DMS53 treated with DMSO at 0.1 percent for 48 hours (cell line): Measurements from ENCODE around the gene KCNK3.
"Not testable (repeated sequence)": the region's sequence is repeated elsewhere in the genome, so short reads cannot be mapped to it uniquely, and the experiment has no call there.

Experiments
- DNase-seq: peaks from one replicate; lab custom pipeline; 2025; ENCODE audit not compliant: unreplicated experiment; lab: John Stamatoyannopoulos, UW

Gene KCNK3

DNA sequence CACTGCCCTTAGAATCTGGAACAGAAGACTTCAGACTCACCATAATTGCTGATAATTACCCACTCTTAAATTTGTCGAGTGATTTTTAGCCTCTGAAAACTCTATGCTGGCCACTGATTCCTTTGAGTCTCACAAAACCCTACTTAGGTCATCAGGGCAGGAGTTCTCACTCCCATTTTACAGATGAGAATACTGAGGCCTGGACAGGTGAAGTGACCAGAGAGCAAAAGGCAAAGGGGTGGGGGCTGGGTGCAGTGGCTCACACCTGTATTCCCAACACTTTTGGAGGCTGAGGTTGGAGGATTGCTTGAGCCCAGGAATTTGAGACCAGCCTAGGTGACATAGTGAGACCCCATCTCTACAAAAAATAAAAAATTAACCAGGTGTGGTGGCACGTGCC, 36.8 kb downstream of the KCNK3 start:
- no peak for DNase-seq

DNA sequence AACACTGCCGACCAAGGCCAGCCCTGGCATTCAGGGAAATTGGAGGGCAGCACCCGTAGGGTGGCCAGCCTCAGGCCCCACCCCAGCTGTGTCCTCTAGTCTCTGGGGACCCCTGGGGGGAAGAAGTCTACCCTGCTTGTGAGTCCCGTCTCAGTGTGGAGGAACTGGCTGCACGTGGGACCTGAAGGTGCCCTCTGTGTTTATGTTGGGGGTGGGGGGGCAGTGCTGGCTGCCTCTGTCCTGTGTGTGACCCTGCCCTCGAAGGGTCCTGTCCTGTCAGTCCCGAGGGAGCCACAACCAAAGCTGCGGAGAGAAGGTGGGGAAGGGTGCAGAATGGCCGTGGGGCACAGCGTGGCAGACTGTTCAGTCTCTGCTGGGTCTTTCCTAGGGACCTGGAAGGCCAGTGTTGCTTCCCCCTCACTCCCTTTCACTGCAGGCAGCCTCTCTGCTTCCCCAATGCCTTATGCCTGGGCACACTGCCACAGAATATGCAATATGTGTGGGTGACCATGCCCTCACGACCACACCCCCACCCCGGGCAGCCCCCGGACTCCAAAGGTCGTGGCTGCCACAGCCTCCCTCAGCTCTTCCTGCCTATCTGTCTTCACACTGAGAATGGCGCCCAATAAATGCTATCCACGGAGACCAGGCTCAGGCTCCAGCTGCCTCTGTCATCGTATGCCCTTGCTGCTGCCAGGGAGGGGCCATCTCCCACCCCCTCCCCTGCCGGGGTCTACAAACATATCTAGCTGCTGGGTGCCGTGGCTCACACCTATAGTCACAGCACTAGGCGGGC, 38.2 kb downstream of the KCNK3 start:
- no peak for DNase-seq

DNA sequence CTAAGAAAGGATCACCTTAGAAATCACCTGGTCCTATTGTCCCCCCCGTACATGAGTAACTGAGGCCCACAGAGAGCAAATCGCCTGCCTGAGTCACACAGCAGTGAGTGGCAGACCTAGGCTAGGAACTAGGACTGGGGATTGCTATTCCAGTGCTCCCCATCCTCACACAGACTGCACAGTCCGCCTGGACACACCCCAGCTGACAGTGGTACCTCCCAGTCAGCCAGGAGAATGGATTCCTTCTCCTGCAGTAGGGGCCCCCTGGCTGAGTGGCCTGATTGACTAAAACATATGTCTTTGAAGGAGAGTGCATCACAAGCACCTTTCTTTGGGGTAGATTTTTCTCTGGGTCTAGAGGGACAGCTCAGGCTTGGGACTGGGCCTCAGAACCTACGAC, 39.2 kb downstream of the KCNK3 start:
- no peak for DNase-seq

DNA sequence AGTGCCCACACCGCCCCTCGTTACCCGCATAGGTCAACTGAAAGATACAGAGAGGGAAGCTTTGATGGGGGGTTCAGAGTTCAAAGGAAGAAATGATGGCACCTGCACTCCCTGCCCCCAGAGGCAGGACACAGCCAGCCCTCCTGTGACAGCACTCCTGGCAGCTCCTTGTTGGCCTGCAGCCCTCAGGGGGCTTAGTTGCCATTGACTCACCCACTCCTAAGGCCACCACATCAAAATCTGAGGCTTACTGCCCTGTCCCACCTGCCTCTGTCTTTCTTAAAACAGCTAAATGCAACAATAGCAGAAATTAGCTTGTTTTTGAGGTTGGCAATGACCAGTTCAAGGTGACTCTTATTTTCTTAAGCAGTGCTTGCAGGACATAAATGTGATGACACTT, 39.9 kb downstream of the KCNK3 start:
- DNase-seq, result no peak

DNA sequence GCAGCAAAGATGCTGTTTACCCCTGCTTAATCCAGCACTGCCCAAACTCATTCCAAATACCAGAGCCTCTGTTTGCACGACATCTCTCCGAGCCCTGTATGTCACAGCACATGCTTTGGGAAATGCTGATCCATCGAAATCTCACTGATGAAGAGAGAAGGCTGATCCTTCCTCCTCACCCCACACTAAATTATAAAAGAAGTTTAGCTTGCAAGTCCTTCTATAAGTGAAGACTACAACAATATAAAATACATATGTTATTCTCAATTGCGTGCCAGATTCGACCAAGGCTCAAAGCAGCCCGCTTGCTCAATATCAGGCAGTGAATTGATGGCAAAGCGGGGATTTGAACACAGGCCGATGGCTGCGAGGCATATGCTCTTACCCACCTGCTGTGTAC, 40.9 kb downstream of the KCNK3 start:
- DNase-seq, result no peak

DNA sequence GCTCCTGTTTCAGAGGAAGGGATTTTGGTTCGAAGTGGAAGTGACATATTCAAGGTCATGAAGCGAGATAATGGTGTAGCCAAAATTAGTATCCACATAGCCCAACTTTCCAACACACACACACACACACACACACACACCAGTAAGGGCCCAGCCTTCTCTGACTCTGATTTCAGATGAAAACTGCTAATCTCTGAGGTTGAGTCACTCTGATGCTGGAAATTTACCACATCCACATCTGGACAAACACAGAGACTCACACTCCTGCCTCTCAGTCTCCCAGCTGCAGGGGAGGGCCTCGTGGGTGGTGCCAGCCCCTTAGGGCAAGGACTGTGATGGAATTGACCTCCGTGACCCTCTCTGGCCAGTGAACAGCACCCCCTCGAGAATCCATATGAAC, 42.6 kb downstream of the KCNK3 start:
- DNase-seq, result no peak

DNA sequence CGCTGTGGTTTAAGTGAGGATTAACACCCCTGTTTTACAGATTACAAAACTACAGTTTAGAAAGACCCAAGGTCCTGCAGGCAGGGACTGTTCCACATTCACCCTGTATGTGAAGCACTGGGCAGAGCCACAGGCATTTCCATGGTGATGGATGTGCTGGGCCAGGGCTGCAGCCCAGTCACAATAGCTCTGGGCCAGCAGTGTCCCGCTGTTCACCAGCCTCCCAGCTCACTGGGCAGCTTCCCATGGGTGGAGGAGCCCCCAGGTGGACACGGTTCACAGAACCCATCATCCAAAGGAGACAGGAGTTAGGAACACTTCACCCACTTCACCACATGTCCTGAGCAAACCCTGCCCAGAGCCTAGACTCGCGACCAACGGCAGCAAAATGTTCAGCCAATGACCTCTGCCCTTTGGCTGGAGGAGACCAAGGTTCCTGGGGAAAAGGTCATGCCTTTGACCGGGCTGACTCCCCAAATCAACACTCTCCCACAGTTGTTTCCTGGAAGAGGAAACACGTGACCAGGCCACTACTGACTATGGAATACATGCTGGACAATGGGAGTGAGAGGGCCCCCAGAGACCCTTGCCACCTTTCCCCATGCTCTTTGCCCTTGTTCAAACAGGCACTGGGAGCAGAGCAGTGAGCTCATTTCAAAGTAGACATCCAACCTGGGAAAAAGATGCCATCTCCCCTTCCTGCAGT, 43.5 kb downstream of the KCNK3 start:
- no peak for DNase-seq

DNA sequence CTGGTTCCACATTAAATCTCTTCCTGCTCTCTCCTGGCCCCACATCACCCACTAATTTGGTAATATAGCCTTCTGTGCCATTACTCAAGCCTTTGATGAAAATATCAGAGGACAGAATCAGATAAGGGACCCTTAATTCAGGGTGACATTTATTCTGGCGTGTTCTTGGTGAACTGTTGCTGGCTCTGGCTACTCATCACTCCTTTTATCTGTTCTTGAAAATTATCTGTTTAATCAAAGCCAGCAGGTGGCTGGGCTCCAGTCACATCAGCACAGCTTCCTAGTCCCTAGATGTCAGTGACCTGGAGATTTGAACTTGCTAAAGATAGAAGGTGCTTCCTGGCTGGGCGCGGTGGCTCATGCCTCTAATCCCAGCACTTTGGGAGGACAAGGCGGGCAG, 44.7 kb downstream of the KCNK3 start:
- DNase-seq, result no peak

DNA sequence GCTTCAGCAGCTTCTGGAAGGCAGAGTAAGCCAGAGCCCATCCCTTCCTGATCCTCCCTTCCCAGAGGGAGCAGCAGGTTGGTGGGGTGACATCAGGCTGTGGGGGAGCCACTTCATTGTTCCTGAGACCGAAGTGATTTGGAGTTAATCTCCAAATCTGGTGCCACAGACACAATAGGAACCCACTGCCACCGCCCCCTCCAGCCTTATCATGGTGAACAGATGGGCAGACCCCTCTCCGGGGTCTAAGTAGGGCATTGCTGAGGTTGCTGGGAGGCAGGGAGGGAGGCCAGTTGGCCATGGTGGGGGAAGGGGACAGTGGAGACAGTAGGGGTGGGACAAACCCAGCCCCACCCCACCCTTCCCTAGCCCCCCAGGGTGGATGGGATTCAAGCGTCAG, 46.0 kb downstream of the KCNK3 start:
- no peak for DNase-seq

DNA sequence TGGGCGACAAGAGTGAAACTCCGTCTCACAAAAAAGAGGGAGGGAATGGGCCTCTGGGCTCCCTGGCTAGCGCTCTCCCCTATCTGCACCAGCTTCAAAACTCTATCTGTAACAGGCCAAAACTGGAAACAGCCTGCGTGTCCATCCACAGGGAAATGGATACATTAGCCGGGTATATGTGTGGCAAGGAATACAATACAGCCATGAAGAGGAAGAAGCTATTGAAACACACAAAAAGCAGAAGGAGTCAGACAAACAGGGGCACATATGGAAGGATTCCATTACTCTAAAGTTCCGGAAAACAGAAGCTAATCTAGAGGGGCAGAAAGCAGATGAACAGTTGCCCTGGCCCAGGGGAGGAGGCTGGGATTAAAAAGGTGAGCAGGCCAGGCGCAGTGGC, 47.0 kb downstream of the KCNK3 start:
- DNase-seq, result no peak

DNA sequence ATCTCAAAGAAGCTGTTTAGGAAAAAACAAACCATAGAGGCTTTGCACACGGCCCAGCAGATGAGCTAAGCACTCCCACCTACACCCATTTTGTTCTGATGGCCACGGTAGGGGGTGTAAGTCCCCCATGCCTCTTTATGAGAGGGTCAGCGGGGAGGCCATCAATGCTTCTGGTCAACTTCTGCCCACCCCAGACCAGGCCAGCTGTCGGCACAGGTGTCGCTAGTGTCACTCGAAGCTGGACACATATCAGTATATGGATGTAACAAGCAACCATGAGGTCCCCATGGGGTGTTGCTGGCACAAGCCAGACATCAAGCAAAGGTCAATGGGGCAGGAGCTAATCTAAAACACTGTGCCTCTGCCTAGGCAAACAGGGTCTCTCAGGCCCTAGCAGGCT, 47.8 kb downstream of the KCNK3 start:
- DNase-seq, result no peak

DNA sequence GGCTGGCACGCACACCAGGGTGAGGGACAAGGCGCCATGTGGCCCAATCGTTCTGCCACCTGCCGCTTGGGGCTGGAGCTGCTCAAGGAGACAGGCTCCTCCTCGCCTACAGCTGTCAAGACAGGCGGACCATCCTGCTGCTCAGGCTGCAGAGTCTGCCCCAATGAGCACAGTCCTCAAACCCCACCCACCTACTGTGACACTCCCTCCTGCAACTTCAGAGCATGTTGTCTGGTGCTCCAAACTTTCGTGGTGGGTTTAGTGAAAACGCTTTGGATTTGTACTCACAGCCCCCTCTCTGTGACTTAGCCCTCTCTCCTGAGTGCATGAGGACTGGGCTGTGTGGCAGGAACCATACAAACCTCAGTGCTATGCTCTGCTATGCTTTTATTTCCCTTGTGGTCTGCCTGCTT, 48.4 kb downstream of the KCNK3 start:
- DNase-seq, result no peak

DNA sequence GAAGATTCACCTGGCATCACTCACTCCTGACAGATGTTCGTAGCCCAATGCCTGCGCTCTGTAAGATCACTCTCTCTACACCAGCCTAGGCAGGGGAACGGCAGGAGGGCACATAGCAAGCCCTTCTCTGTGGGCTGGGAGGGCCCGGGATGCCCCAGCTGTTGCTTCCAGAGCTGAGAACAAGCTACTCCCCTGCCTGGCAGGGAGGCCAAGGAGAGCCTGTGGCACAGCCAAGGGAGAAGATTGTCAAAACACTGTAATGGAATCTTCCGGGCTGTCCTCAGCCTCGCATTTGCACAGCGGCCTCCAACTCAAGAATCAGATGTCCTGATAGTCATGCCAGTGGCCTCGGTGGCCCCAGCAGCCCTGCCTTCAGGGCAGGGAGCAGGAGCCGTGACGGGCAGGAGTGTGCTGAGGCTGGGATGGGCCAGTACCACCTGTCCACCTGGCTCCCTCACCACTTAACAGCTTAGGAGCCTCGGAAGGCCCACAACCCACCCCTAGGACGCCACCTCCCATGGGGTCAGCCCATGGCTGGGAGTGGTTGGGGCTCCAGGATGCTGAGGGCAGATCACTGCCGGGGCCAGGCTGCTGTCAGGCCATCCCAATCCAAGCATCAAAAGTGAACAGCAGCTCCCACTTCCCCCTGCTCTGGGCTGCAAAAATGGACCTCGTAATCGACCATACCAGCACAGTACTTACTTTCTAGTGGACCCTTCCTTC, 49.7 kb downstream of the KCNK3 start:
- DNase-seq, result no peak

DNA sequence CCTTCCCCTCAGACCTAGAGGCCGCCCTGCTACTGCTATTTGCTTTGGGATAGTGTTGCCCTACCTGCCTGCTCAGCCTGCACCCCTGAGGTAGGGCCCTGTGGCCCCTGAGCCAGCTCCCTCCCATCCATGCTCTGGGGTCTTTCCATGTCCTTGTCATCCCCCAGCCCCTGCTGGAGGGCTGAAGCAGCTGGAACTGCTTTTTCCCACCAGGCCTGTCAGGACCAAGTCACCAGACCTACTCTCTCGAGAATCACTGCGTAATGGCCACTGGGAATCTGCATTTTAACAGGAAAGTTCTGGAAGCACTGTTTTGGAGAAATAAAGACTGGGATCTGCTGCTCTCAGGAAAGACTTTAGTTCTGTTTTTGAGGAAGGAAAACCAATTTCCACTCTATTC, 51.3 kb downstream of the KCNK3 start:
- no peak for DNase-seq

DNA sequence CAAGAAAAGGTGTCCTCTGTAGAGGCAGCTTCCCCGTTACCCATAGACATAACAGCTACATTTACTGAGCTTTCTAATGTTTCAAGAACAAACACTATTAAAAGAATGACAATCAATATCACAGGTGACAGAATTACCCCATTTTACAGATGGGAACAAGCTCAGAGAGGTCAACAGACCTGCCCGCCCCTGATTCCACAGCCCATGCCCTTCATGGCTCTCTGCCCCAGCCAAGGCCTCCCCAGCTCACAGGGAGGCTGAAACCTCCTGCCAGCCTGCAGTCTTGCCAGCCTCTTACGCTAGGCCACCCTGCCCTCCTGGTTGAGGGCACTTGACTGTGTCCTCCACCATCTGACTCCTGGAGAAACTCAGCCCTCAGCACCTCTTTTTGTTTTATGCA, 52.4 kb downstream of the KCNK3 start:
- DNase-seq, result no peak

DNA sequence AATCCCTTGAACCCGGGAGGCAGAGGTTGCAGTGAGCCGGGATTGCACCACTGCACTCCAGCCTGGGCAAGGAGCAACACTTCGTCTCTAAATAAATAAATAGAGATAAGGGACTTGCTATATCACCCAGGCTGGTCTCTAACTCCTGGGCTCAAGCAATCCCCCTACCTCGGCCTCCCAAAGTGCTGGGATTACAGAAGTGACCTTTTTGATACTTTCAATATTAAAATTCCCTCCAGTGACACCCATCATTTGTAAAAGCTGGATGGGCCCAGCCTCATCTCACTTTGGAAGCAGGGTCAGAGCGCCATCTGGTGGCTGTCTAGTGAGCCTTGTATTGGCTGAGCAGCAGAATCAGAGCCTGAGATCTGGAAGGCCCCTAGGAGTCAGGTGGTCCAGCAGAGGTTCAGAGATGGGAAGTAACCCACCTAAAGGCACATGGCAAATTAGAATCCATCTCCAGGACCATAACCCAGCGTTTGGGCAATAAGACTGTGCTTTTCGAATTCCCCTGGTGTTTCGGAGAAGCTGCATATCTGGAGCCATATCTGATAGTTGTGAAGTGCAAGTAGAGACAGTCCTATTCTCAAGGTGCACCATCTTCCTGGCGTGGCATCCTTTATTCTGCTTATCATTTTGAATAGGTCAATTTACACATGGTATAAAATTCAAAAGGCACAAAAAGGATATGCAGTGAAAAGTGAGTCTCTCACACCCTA, 53.2 kb downstream of the KCNK3 start:
- DNase-seq, result peak; percentile 40

DNA sequence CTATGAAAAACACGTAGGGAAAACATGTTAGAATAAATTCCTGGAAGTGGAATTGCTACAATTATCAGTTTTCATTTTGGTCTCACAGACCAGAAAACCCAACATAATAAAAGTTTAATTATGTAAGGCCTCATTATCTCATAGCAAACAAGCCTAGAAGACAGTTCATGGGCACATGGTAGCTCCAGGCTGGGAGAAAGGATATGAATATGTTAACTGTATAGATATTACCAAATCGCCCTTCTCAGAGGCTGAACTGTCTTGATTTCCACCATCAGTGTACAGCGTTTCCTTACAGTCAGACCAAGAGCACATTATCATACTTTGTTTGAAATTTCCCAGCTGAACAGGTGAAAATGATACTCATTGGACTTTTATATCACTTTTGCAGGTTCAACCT, 54.4 kb downstream of the KCNK3 start:
- DNase-seq, result no peak

DNA sequence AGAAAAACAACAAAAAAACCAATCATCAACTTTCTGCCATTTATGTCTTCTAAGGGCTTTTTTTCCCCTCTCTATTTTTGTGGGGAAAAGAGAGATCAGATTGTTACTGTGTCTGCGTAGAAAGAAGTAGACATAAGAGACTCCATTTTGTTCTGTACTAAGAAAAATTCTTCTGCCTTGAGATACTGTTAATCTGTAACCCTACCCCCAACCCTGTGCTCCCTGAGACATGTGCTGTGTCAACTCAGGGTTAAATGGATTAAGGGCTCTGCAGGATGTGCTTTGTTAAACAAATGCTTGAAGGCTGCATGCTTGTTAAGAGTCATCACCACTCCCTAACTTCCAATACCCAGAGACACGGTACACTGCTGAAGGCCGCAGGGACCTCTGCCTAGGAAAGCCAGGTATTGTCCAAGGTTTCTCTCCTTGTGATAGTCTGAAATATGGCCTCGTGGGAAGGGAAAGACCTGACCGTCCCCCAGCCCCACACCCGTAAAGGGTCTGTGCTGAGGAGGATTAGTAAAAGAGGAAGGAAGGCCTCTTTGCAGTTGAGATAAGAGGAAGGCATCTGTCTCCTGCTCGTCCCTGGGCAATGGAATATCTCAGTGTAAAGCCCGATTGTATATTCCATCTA, 57.4 kb downstream of the KCNK3 start:
- peak; percentile 17 for DNase-seq

DNA sequence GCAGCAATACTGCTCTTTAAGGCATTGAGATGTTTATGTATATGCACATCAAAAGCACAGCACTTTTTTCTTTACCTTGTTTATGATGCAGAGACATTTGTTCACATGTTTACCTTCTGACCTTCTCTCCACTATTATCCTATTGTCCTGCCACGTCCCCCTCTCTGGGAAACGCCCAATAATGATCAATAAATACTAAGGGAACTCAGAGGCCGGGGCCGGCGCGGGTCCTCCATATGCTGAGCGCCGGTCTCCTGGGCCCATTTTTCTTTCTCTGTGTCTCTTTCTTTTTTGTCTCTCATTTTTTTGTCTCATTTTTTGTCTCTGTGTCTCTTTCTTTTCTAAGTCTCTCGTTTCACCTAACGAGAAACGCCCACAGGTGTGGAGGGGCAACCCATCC, 57.9 kb downstream of the KCNK3 start:
- not testable (repeated sequence) for DNase-seq

DNA sequence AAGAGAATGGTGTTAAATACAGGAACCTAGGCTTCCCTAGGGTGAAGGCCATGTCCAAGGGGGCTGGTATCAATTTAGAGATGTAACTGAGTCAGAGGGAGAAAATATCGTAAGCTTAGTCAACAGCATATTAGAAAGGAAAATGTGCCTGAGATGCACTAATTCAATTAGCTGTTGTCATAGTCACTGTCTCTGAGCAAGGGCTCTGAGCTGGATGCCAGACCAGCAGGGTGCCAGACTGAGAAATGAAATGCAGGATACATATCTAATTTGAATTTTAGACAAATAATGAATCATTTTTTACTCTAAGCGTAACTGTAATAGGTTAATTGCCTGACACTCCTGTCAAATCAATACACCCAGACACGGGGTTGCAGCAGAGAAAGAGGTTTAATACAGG, 60.1 kb downstream of the KCNK3 start:
- no peak for DNase-seq

DNA sequence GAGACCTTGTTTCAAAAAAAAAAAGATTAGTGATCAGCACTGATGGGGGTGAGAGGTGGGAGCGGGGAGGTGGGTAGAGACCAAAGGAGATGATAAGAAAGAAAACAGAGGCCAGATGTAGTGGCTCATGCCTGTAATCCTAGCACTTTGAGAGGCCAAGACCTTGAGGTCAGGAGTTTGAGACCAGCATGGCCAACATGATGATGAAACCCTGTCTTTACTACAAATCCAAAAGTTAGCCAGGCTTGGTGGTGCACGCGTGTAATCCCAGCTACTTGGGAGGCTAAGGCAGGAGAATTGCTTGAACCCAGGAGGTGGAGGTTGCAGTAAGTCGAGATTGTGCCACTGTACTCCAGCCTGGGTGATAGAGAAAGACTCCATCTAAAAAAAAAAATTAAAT, 62.0 kb downstream of the KCNK3 start:
- no peak for DNase-seq
